Osteoblast (primary cell): Measurements from ENCODE around the gene ITSN2. TPM values are rescaled to one million over a fixed set of nuclear protein-coding genes. Genes with fewer than 3 reads are reported as not detected.

Experiments
- DNase-seq: peaks from one replicate; pipeline ENCODE4 v3.0.0; 2011; ENCODE audit warnings: low spot score, mixed read lengths; ENCODE audit not compliant: insufficient read length; ENCODE audit errors: missing footprints
- H2AFZ ChIP-seq: 2 replicates; pipeline ENCODE4 v1.6.0; 2011; ENCODE audit warnings: mild to moderate bottlenecking, low read length
- H3K27ac ChIP-seq: 2 replicates; pipeline ENCODE4 v1.5.1; 2011; ENCODE audit warnings: mild to moderate bottlenecking, low read depth, low read length, moderate library complexity
- H3K27me3 ChIP-seq: 2 replicates; pipeline ENCODE4 v1.6.0; 2012; ENCODE audit warnings: mild to moderate bottlenecking, control low read depth, inconsistent platforms, low read length, moderate library complexity; ENCODE audit not compliant: insufficient read depth
- H3K36me3 ChIP-seq: 2 replicates; pipeline ENCODE4 v1.5.1; 2011; ENCODE audit warnings: mild to moderate bottlenecking, low read length, control low read depth, moderate library complexity; ENCODE audit not compliant: insufficient read depth
- H3K4me1 ChIP-seq: 2 replicates; pipeline ENCODE4 v1.5.1; 2011; ENCODE audit warnings: mild to moderate bottlenecking, low read length, control low read depth, moderate library complexity; ENCODE audit not compliant: insufficient read depth
- H3K4me2 ChIP-seq: 2 replicates; pipeline ENCODE4 v1.6.0; 2011; ENCODE audit warnings: mild to moderate bottlenecking, low read length; ENCODE audit not compliant: insufficient read depth
- H3K4me3 ChIP-seq: fragments of 200-600 bp; sonication (generic); 3 replicates; pipeline ENCODE4 v1.5.1; 2012; ENCODE audit warnings: mild to moderate bottlenecking, low read length, inconsistent platforms; ENCODE audit not compliant: insufficient read depth
- H3K79me2 ChIP-seq: 2 replicates; pipeline ENCODE4 v1.6.0; 2012; ENCODE audit warnings: mild to moderate bottlenecking, low read length, control low read depth, inconsistent platforms; ENCODE audit not compliant: insufficient read depth
- H3K9me3 ChIP-seq: 2 replicates; pipeline ENCODE4 v1.5.1; 2011; ENCODE audit warnings: low read depth, low read length, control low read depth
- H4K20me1 ChIP-seq: 2 replicates; pipeline ENCODE4 v1.6.0; 2012; ENCODE audit warnings: mild to moderate bottlenecking, low read length, control low read depth; ENCODE audit not compliant: insufficient read depth
- CTCF ChIP-seq: IDR thresholded peaks from 2 replicates; pipeline ENCODE4 v1.5.1; 2011; ENCODE audit warnings: mild to moderate bottlenecking, low read depth, low read length, moderate library complexity; ENCODE audit errors: extremely low read depth
- total RNA-seq: library from RNA; depleted of rRNA; stranded (reverse); fragments of >200 nt; gene quantifications from 2 replicates; pipeline ENCODE4 v1.2.3, GENCODE V29; 2012

Gene ITSN2
- total RNA-seq, 1 donor, result 33.7 TPM

- H3K27me3 ChIP-seq, result no peaks in the 10 kb centered on the region
- no peak overlapping the region for H3K4me2 ChIP-seq
- no peak overlapping the region for H3K27ac ChIP-seq
- peaks cover 5% of the 10 kb centered on the region for H3K36me3 ChIP-seq
- H3K4me1 ChIP-seq, result peaks cover 14% of the 10 kb centered on the region
- H2AFZ ChIP-seq, result no peak overlapping the region
- DNase-seq, result no peak
- no peaks in the 10 kb centered on the region for H3K9me3 ChIP-seq
- no peaks in the 10 kb centered on the region for H4K20me1 ChIP-seq
- no peak for TF ChIP-seq CTCF
- no peaks in the 10 kb centered on the region for H3K79me2 ChIP-seq
- no peak overlapping the region for H3K4me3 ChIP-seq
Measured at GRCh38 chr2:24258718-24259117, 101.6 kb downstream of the ITSN2 start.

- Histone ChIP-seq H3K4me2 (no peak overlapping the region), H3K36me3 (peaks cover 4% of the 10 kb centered on the region)
Measured at GRCh38 chr2:24253303-24253919, 106.9 kb downstream of the ITSN2 start.

GRCh38 chr2:24247592-24247991 lies 112.7 kb downstream of the ITSN2 start:
- Histone ChIP-seq H3K27me3 (no peaks in the 10 kb centered on the region), H3K9me3 (no peaks in the 10 kb centered on the region), H3K4me3 (no peak overlapping the region), H3K79me2 (no peaks in the 10 kb centered on the region), H2AFZ (no peak overlapping the region), H3K4me1 (no peaks in the 10 kb centered on the region), H3K4me2 (no peak overlapping the region), H3K27ac (no peak overlapping the region), H4K20me1 (no peaks in the 10 kb centered on the region), H3K36me3 (peaks cover 14% of the 10 kb centered on the region)
- TF ChIP-seq CTCF, result no peak
- no peak for DNase-seq

More at GRCh38 chr2:24253303-24253919, 106.9 kb downstream of the ITSN2 start:
- H2AFZ ChIP-seq, result no peak overlapping the region
- no peak overlapping the region for H3K4me3 ChIP-seq
- TF ChIP-seq CTCF, result no peak
- no peaks in the 10 kb centered on the region for H3K9me3 ChIP-seq
- peak; percentile 18 for DNase-seq
- H3K4me1 ChIP-seq, result no peaks in the 10 kb centered on the region
- H3K27me3 ChIP-seq, result no peaks in the 10 kb centered on the region
- no peaks in the 10 kb centered on the region for H3K79me2 ChIP-seq
- no peaks in the 10 kb centered on the region for H4K20me1 ChIP-seq
- no peak overlapping the region for H3K27ac ChIP-seq

GRCh38 chr2:24247164-24247563 lies 113.2 kb downstream of the ITSN2 start:
- TF ChIP-seq CTCF, result no peak
- no peaks in the 10 kb centered on the region for H3K27me3 ChIP-seq
- no peak overlapping the region for H3K4me2 ChIP-seq
- no peaks in the 10 kb centered on the region for H3K4me1 ChIP-seq
- H3K27ac ChIP-seq, result no peak overlapping the region
- H4K20me1 ChIP-seq, result no peaks in the 10 kb centered on the region
- H2AFZ ChIP-seq, result no peak overlapping the region
- DNase-seq, result no peak
- H3K79me2 ChIP-seq, result no peaks in the 10 kb centered on the region
- H3K36me3 ChIP-seq, result peaks cover 14% of the 10 kb centered on the region
- H3K4me3 ChIP-seq, result no peak overlapping the region
- no peaks in the 10 kb centered on the region for H3K9me3 ChIP-seq
